A673 (cell line): ENCODE results near the gene MYO1D. TPM values are rescaled to one million over a fixed set of nuclear protein-coding genes. Genes with fewer than 3 reads are reported as not detected.

Source experiments
- BruUV-seq: library from RNA; stranded (reverse); fragments of 400-500 nt; replicated peaks from 2 replicates; lab custom pipeline; 2021; lab: Mats Ljungman, UMichigan
- CTCF ChIA-PET: fragments of 300-600 bp; sonication (Branson Sonifier 250); formaldehyde crosslinking; loops from one replicate; lab custom pipeline; 2022; ENCODE audit warnings: antibody characterized with exemption; lab: Charles Lee
- POLR2A ChIA-PET: fragments of 300-600 bp; sonication (Branson Sonifier 250); formaldehyde crosslinking; loops from one replicate; lab custom pipeline; 2022; ENCODE audit warnings: antibody characterized with exemption; ENCODE audit not compliant: low non-redundant PET; lab: Charles Lee
- DNase-seq: peaks from one replicate; pipeline ENCODE4 v3.0.0-alpha.2; 2015; ENCODE audit warnings: low spot score
- H3K27ac ChIP-seq: fragments of 200-600 bp; sonication (generic); 2 replicates; pipeline ENCODE4 v1.5.1; 2016; ENCODE audit warnings: mixed run types, low read depth, mild to moderate bottlenecking, mixed read lengths, antibody characterized with exemption, low read length; ENCODE audit not compliant: poor library complexity, severe bottlenecking
- H3K27me3 ChIP-seq: fragments of 200-600 bp; sonication (generic); replicated peaks from 2 replicates; pipeline ENCODE4 v1.6.1; 2017; ENCODE audit warnings: mixed run types, low read depth, mild to moderate bottlenecking, mixed read lengths, antibody characterized with exemption, low read length; ENCODE audit not compliant: insufficient read depth, poor library complexity
- H3K36me3 ChIP-seq: fragments of 200-600 bp; sonication (generic); 2 replicates; pipeline ENCODE4 v1.6.1; 2016; ENCODE audit warnings: mixed run types, mild to moderate bottlenecking, mixed read lengths, antibody characterized with exemption, low read length; ENCODE audit not compliant: insufficient read depth, poor library complexity, severe bottlenecking
- H3K4me1 ChIP-seq: fragments of 200-600 bp; sonication (generic); 2 replicates; pipeline ENCODE4 v1.6.1; 2017; ENCODE audit warnings: mixed run types, mild to moderate bottlenecking, mixed read lengths, antibody characterized with exemption, low read length; ENCODE audit not compliant: insufficient read depth, poor library complexity, severe bottlenecking
- H3K4me3 ChIP-seq: fragments of 200-600 bp; sonication (generic); 2 replicates; pipeline ENCODE4 v1.5.1; 2016; ENCODE audit warnings: low read depth, mixed run types, mild to moderate bottlenecking, mixed read lengths, low read length; ENCODE audit not compliant: poor library complexity, severe bottlenecking
- H3K9me3 ChIP-seq: fragments of 200-600 bp; sonication (generic); 2 replicates; pipeline ENCODE4 v1.6.1; 2016; ENCODE audit warnings: mixed run types, low read depth, mild to moderate bottlenecking, mixed read lengths, antibody characterized with exemption, low read length; ENCODE audit not compliant: poor library complexity, severe bottlenecking
- EZH2 ChIP-seq: fragments of 200-600 bp; sonication (generic); IDR thresholded peaks from 2 replicates; pipeline ENCODE4 v1.6.1; 2017; ENCODE audit warnings: borderline replicate concordance, low read depth, mild to moderate bottlenecking, mixed read lengths, antibody characterized with exemption, low read length; ENCODE audit not compliant: poor library complexity, severe bottlenecking
- intact Hi-C: fragments of 100-400 bp; cut with micrococcal nuclease; formaldehyde crosslinking; loops from one replicate; pipeline ENCODE4 v1.10.0; 2022; ENCODE audit not compliant: unreplicated experiment
- total RNA-seq: library from RNA; stranded (reverse); gene quantifications from 2 replicates; pipeline ENCODE4 v1.2.3, GENCODE V29; 2021
- TF ChIP-seq, protein P1 (sequence below): fragments of 300-800, 200-600 bp; sonication (generic); conservative IDR thresholded peaks from 2 replicates; pipeline ENCODE4 v1.5.1; 2017; ENCODE audit warnings: low read depth, mild to moderate bottlenecking, antibody characterized with exemption, low read length, moderate library complexity, mixed read lengths

The MYO1D gene
- total RNA-seq, 1 experiment from 2014 or later, result 10.4 TPM

DNA sequence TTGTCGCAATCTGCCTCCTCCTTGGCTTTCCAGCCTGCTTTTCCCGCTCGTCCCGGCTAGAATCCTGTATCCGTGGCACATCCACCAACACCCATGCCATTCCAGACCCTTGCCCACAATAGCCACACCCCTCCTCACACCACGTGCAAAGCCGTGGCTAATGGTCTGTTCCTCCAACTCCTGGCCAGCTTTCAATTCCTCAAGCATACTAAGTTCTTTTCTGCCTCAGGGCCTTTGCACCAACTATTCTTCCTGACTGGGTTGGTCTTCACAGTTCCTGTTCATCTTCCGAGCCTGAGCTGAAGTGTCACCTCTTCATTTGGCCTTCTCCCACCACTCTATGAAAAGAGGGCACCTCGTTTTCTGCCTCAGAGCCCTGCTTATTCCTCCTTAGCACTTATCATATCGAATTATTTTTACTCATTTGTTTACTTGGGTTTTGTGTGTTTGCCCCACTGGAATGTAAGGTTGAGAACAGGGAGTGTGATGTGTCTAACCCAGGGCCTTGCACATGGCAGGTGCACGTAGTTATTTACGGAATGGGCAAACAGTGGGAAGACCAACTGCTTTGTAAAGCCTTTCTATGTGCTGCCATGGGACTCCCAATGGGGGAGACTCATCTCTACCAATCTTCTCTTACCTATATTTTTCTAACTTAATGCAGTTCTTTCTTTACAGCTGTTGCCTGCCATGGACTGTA, 321.2 kb downstream of the MYO1D start:
- no peak for DNase-seq
- ChIA-PET POLR2A (no interaction called here), CTCF (no interaction called here)
- no peaks in the 10 kb centered on the region for H3K36me3 ChIP-seq
- intact Hi-C loops, result no loop called here
- no peak overlapping the region for H3K27ac ChIP-seq
- BruUV-seq, result no TSS peak
- TF ChIP-seq EZH2, result no peak
- TF ChIP-seq, protein P1, sequence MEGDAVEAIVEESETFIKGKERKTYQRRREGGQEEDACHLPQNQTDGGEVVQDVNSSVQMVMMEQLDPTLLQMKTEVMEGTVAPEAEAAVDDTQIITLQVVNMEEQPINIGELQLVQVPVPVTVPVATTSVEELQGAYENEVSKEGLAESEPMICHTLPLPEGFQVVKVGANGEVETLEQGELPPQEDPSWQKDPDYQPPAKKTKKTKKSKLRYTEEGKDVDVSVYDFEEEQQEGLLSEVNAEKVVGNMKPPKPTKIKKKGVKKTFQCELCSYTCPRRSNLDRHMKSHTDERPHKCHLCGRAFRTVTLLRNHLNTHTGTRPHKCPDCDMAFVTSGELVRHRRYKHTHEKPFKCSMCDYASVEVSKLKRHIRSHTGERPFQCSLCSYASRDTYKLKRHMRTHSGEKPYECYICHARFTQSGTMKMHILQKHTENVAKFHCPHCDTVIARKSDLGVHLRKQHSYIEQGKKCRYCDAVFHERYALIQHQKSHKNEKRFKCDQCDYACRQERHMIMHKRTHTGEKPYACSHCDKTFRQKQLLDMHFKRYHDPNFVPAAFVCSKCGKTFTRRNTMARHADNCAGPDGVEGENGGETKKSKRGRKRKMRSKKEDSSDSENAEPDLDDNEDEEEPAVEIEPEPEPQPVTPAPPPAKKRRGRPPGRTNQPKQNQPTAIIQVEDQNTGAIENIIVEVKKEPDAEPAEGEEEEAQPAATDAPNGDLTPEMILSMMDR, result no peak
- H3K9me3 ChIP-seq, result no peaks in the 10 kb centered on the region
- H3K4me3 ChIP-seq, result no peak overlapping the region
- no peaks in the 10 kb centered on the region for H3K4me1 ChIP-seq
- H3K27me3 ChIP-seq, result no peaks in the 10 kb centered on the region

DNA sequence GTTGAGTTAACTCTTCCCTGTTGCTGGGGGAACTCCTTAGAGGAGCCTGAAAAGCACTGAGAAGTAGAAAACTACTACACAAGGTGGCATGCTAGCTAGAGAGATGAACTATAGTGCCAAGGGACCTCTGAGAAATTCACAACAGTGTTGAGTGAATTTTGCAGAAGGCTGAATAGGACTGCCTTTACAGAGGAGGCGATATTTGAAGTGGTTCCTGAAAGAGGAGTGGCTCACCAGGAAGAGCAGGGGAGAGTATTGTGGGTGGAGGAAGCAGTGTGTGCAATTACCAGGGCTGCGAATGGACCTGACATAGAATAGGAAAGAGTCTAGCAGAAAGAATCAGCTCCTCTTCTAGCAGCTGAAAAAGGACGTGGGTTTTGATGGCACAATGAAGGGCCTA, 323.8 kb downstream of the MYO1D start:
- H3K9me3 ChIP-seq, result no peaks in the 10 kb centered on the region
- no peaks in the 10 kb centered on the region for H3K4me1 ChIP-seq
- ChIA-PET POLR2A (no interaction called here), CTCF (no interaction called here)
- DNase-seq, result no peak
- TF ChIP-seq, protein P1, result no peak
- no peak for TF ChIP-seq EZH2
- H3K4me3 ChIP-seq, result no peak overlapping the region
- BruUV-seq, result no TSS peak
- no peak overlapping the region for H3K27ac ChIP-seq
- H3K36me3 ChIP-seq, result no peaks in the 10 kb centered on the region
- no peaks in the 10 kb centered on the region for H3K27me3 ChIP-seq
- intact Hi-C loops, result no loop called here

DNA sequence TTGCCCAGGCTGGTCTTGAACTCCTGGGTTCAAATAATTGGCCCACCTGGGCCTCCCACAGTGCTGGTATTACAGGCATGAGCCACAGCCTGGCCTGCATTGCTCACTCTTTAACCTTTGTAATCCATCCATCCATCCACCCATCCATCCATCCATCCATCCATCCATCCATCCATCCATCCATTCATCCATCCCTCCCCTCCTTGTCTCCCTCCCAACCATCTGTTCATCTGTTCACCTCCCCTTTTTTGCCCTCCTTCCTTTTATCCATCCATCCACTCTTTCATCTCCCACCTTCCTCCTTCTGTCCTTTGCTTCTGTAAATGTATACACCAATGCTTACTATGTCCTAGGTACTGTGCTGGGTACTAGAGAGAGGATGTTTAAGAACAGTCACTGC, 324.6 kb downstream of the MYO1D start:
- POLR2A ChIA-PET, result no interaction called here

More for the DNA sequence above, 324.6 kb downstream of the MYO1D start:
- Histone ChIP-seq H3K27ac (no peak overlapping the region), H3K9me3 (no peaks in the 10 kb centered on the region), H3K36me3 (no peaks in the 10 kb centered on the region), H3K4me3 (no peak overlapping the region), H3K4me1 (no peaks in the 10 kb centered on the region), H3K27me3 (no peaks in the 10 kb centered on the region)
- CTCF ChIA-PET, result no interaction called here
- intact Hi-C loops, result no loop called here
- BruUV-seq, result no TSS peak
- DNase-seq, result no peak
- TF ChIP-seq, protein P1, result no peak
- no peak for TF ChIP-seq EZH2
